Measurements from ENCODE around the gene AGRN.
"Not testable (repeated sequence)": the region's sequence is repeated elsewhere in the genome, so short reads cannot be mapped to it uniquely, and the experiment has no call there.

AGRN gene

DNA sequence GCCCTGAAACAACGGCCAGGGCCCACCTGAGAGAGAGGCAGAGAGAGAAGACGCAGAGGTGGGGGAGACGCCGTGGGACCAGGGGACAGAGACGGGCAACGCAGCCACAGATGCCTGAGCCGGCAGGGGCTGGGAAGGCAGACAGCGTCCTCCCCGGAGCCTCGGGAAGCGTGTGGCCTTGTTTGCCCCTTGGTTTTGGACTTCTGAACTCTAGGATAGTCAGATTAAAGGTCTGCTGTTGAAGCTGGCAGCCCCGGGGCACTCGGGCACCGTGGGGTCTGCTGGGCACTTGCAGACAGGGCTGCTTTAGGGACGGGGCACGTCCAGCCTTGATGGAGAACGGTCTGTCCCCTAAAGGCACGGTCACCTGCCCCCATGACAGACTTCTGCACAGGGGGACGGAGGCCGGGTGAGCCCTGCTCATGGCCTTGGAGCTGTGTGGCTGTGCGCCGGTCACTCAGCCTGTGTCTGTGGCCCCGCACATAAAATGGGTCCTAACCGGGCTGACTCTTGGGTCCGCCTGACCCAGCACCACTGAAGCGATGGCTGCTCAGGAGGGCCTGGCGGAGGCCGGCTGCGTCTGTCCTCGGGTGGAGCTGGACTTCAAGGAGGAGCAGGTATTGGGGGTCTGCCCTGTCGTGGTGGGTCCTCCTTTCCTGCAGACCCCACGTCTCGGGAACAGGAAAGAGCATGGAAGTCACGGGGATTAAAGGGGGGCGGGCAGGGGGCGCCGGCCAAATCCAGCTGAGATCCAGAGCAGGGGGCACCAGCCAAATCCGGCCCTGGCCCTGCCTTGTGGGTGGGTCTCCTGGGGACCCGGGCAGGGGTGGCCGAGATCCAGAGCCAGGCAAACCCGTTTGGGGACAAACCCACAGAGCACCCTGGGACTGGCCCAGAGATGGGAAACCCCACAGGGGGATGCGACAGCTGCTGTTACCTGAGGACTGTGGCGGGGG is 63.8 kb downstream of the AGRN start:
- DNase-seq = no peak

- no peak for DNase-seq
These were observed 64.7 kb downstream of the AGRN start for GRCh38 chr1:1084372-1085170.

DNA sequence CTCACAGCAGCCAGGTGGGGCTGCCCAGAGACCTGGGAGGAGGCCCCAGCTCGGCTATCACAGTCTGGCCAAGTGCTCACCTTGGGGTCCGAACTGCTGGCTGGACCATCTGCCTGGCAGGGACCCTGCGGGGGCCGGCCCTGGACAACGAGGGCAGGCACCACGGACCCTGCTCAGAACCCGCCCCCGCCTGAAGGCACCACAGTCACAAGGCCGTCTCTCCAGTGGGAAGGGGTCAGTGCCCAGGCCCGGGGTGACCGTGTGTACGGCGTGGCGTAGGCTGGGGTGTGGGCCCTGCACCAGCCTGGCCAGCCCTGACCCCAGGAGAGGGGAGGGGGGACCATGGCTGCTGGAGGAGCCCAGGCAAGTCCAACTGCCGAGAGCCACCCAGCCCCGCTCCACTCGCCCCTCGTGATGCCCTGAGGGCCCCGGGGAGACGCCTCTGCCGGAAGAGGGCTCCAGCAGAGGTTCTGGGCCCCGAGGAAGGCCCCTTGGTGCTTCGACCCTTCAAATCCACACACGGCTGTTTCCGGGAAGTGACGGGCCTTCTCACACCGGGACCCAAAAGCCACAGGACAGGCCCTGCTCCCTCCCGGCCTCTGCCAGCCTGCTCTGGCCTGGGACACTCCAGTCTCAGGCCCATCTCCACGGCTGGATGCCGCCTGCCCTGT is 65.4 kb downstream of the AGRN start:
- DNase-seq = no peak

DNA sequence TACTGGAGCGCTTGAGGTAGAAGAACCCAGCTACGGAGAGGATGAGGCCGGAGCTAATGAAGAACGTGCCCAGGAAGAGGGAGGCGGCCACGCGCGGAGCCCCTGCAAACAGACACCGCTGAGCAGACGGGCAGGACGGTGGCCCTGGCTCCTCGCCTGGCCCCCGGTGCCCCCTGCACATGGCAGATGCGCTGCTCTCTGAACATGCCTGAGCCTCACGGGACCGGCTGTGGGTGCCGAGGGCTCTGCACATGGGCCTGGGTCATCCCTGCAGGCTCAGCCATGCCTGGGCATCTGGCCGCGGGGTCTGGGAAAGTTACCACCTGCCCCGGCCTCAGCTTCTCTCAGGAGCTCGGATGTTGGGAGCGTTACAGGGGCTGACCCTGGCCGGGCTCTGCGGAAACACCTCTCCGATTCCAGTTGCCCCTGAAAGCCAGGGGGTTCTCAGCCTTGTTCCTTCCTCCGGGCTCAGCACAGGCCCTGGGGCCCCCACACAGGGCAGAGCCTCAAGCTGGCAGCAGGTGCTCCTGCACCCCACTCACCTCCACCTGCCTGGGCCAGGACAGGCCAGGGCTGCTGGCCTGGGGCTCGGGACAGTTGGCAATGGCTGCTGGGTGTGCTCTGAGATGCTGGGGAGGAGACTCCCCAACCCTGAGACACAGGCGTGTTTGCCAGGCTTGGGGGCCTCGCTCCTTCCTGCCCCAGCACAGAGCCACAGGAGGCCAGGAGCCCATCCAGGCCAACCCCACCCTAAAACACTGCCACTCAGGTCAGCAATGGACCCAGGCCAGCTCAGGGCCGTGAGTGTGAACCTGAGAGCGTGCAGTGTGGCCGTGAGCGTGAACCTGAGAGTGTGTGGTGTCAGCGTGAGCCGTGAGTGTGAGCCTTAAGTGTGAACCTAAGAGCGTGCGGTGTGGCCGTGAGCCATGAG is 66.3 kb downstream of the AGRN start:
- DNase-seq = no peak

DNA sequence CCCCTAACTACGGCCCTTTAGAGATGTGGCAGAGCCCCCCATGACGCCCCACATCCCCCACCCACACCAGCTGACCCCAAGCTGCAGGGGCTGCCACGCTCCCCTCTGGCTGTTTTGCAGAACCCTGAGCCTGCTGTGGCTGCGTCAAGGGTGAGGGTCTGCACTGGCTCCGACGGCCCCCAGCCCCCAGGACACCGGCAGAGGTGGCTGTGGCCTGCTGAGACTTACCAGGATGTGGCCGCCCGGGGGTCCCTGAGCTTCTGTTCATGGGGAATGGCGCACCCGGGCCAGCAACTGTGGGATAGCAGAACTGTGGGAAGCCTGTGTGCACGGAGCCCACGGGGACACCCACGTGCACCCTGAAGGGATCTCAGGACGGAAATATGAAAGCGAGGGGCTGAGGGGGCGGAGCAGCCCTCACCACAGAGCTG is 67.0 kb downstream of the AGRN start:
- DNase-seq = no peak

DNA sequence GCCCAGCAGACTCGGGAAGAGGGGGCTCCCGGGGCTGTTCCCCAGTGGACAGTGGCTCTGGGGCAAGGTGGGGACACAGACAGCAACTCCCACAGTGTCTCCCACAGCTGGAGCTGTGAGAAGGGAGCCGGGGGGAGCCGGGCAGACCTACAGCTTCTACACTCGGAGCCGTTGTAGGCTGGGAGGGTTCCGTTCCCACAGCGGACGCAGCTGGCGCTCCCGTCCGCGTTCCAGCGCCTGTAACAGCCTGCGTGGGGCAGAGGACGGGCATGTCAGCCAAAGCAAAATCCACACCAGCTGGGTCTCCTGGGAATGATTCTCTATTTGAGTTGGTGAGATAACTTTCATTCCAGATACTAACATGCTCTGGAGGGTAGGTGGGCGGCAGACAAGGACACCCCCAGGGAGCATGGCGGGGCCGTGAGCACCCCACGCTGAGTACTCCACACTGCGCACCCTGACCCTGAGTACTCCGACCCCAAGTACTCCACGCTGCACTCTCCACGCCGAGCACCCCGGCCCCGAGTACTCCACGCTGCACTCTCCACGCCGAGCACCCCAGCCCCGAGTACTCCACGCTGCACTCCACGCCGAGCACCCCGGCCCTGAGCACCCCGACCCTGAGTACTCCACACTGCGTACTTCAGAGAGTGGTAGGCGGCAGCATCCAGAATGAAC is 67.6 kb downstream of the AGRN start:
- no peak for DNase-seq

GRCh38 chr1:1088029-1088800 is 68.3 kb downstream of the AGRN start:
- no peak for DNase-seq

DNA sequence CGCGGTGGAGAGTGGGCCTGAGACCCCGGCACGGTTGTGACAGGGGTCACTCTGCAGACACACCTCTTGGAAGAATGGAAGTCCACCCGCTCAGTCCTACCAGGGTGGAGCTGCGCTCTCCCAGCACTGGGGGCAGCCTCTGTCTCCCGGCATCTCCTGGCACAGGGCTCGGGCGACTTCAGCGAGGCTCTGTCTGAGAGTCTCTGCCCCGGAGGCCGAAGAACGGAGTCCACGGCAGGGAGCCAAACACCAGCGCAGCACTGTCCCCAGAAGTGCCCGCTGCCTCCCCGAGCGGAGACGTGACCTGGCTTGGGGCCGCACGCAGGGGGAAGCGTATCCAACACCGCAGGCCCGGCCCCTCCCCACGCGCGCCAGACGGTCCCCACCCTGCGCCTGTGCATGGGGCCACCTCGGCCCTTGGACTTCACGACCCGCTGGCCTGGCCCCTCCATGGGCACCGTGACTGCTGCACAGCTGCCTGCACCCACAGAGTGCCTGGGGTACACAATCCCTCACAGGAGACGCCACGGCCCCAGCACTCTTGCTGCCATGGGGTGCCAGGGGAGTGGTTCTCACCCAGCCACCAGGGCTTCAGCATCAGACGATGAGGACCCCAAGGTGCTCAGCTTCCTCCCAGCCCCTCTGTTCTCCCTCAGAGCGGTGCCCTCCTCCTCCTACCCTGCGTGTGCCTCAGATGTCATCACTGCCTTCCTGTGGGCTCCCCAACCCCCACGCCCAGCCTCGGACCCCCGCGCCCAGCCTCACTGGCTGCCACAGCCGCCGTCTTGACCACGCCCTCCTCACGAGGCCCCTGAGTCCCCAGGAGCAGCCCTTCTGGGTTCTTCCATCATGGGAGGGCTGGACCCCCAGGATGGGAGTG is 69.1 kb downstream of the AGRN start:
- DNase-seq = no peak

DNA sequence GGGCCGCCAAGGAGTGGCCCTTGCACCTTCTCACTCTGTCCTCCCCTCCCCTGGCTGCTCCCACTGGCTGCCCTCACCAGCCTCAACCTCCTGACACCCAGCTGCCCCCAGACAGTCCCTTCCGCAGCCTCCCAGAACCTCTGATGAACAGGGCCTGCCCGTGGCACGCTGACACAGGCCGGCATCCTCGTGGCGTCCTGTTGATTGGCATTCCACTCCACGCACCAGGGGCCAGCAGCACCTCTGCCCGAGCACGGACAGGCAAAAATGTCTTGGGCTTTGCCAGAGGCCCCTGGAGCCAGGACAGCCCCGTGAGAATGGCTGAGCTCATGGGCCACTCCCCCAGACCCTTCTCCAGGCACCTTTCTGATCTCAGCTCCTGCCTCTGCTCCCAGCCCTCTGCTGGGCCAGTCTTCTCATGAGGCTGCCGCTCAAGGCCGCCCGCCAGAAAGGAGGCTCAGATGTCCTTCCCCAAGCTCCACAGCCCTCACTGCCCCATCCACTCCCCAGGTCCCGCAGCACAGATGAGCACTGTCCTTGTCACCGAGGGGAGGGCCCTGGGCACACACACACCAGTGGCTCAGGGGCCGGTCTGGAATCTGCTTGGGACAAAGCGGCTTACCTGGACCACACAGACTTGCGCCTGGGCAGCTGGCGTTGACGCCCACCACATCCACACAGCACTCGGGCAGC is 70.0 kb downstream of the AGRN start:
- DNase-seq = no peak

GRCh38 chr1:1090424-1091343 is 70.8 kb downstream of the AGRN start:
- DNase-seq = no peak

DNA sequence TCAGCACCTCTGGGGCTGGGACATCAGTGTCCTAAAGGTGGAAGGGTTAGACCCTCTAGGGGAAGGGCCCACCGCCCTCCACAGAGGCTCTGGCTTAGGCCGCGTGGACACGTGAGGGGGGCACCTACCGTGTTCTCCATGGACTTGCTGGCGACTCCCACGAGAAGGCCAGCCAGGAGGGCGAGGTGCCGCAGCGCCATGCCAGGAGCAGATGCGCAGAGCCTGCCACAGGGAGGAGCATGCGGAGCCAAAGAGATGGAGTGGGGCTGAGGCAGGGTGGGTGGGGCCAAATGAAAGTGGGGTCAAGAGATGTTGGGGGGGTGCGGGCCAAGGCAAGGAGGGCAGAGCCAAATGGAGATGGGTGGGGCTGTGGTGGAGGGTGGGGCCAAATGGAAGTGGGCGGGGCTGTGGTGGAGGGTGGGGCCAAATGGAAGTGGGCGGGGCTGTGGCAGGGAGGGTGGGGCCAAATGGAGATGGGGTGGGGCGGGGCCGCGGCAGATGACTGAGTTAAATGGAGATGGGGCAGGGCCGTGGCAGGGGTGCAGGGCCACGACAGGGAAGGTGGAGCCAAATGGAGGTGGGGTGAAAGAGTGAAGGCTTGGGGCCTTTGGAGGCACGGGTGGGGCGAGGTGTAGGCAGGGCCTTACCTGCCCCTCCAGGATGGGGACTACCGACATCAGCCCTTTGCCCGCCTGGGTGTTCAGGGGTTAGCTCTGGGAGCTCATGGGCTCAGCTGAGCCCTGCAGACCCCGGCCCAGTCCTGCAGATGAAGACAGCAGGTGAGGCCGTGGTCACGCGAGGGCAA is 71.6 kb downstream of the AGRN start:
- no peak for DNase-seq

DNA sequence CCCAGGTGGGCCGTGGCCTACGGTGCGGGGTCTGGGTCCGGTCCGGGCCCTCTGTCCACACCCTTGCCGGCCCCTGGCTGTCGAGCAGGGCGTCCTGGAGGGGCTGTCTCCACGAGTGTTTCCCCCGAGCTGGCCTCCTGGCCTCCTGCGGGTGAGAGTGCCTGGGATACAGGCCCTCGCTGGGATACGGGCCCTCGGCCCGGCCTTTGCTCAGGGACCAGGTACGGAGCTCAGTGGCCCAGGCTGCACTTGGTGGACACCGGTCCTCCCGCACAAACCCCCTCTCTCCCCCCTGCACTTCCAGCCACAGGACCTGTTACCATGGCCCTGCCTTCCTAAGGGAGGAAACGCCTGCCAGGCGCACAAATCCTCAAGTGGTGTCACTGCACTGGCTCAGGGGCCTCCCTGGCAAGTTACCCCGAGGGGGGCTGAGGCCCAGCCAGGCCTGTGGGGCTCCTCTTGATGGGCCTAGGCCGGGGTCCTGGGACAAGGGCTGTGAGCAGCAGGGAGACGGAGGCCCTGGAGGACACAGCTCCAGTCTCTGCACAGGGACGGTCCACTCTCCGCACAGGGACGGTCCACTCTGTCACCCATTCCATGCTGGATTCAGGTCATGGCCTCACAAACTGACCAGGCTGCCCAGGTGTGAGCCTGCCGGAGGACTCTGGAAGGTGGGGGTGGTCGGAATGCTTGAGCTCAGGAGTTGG is 72.4 kb downstream of the AGRN start:
- DNase-seq = no peak

- DNase-seq = no peak
These were observed 73.1 kb downstream of the AGRN start for GRCh38 chr1:1092894-1093609.

- no peak for DNase-seq
These were observed 73.7 kb downstream of the AGRN start for GRCh38 chr1:1093610-1093943.

DNA sequence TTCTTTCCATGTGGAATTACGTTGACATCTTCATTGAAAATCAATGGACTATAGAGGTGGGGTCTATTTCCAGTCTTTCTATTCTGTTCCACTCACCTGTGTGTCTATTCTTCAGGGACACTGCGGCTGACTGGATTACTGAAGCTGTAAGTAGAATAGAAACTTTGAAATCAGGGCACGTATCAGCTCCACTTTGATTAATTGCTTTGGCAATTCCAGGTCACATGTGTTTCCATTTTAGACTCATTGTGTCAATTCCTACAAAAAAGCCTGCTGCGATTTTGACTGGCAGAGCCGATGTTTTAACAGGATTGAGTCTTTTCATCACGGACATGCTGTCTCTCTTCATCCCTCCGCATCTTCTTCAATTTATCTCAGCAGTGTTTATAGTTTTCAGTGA is 75.1 kb downstream of the AGRN start:
- no peak for DNase-seq

DNA sequence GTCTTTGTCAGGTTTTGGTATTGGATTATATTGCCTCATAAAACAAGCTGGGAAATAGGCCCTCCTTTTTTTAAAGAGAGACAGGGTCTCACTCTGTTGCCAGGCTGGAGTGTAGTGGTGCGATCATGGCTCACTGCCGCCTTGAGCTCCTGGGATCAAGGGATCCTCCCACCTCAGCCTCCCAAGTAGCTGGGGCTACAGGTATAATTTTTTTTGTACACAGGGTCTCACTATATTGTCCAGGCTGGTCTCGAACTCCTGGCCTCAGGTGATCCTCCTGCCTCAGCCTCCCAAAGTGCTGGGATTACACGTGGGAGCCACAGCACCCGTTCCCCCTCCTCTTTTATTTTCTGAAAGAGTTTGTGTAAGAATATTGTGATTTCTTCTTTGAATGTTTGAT is 76.2 kb downstream of the AGRN start:
- not testable (repeated sequence) for DNase-seq
